HG03565 (cell line): ENCODE results near the gene PDF.
"Not testable (repeated sequence)": the region's sequence is repeated elsewhere in the genome, so short reads cannot be mapped to it uniquely, and the experiment has no call there.

ENCODE experiments used
- ATAC-seq: cut with Tn5 transposase; IDR thresholded peaks from one replicate; pipeline ENCODE4 v1.9.1; 2021; ENCODE audit warnings: mild to moderate bottlenecking, moderate library complexity; ENCODE audit not compliant: unreplicated experiment

The PDF gene

DNA sequence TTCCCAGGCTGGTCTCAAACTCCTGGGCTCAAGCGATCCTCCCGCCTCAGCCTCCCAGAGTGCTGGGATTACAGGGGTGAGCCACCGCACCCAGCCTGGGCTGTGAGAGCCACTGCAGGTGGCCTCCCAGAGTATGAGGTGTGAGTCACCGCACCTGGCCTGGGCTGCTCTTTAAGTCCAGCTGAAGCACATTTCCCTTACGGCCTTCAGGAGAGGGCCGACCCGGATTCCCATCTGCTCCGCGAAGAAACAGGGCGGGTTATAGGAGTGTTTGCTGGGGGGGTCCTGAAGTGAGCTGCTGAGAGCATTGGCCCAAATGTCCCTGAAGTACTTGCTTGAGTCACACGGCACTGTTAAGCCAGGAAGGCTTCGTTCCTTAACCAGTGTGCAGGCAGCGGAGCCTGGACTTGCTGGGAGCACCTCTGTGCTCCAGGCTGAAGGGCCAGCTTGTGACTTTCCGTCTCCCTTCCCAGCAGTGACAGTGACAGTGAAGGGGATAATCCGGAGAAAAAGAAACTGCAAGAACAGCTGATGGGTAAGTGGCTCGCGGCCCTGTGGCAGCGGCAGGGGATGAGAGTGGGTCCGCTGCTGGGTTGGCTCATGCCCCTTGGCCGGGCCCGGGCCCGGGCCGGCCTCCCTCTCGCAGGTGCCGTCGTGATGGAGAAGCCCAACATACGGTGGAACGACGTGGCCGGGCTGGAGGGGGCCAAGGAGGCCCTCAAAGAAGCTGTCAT is 12.0 kb downstream of the PDF start:
- ATAC-seq: no peak

DNA sequence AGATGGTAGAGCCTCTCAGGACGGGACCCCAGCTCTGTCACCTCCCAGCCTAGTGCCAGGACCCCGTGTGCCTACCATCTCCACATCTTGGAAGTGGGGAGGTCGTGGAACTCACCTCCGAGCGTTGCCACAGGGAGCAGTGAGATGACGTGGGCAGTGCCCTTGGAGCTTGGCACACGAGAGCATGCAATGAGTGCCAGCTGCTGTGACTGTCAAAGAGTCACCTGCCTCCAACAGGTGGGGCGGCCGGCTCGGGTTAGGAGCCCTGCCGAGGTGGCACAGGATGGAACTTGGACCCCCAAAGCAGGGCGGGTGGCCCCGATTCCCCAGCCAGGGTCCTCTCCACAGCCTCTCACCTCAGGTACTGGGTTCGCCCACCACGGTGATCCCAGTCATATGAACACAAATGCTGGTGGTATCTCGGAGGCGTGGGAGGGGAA is 13.8 kb downstream of the PDF start:
- ATAC-seq: no peak

DNA sequence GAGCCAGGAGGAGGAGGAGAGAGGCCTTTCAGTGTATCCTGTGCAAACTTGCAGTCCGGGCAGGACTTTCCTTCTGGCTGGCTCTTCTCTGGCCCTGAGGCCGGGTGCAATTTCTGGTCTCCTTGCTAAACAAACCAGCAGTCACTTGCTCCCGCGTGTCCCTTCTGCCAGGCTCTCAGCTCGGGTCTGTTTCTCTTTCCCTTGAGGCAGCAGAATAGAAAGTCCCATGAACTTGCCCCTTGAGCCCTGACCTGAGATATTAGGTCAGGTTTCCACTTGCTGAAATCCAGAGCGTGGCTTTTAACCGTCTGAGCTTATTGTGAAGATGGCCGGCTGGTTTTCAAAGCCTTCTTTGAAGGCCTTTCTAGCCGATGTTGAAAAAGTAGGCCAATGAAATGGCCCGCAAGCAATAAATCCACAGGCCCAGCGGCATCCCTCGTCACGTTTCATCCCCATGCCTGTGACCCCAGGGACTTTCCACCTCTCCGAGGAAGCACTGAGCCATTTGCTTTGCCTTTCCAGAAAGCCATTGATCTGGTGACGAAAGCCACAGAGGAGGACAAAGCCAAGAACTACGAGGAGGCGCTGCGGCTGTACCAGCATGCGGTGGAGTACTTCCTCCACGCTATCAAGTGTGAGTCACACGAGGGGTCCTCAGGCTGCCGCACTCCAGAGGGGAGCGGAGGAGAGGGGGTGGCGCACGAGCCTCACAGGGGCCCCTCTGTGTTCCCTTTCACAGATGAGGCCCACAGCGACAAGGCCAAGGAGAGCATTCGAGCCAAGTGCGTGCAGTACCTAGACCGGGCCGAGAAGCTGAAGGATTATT is 14.7 kb downstream of the PDF start:
- no peak for ATAC-seq

GRCh38 chr16:69314534-69314933 is 15.9 kb downstream of the PDF start:
- no peak for ATAC-seq

DNA sequence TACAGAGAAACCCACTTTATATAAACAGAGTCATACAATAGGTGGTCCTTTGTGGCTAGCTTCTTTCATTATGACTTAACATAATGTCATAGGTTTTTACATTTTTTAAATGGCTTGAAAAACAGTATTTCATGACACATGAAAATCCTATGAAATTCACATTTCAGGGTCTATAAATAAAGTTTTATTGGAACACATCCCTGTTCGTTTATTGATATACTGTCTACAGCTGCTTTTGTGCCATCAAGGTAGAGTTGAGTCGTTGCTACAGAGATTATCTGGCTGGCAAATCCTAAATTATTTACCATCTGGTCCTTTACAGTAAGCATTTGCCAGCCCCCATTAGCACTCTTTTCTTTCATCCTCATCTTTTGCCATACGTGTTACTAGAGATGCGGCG is 16.9 kb downstream of the PDF start:
- no peak for ATAC-seq

DNA sequence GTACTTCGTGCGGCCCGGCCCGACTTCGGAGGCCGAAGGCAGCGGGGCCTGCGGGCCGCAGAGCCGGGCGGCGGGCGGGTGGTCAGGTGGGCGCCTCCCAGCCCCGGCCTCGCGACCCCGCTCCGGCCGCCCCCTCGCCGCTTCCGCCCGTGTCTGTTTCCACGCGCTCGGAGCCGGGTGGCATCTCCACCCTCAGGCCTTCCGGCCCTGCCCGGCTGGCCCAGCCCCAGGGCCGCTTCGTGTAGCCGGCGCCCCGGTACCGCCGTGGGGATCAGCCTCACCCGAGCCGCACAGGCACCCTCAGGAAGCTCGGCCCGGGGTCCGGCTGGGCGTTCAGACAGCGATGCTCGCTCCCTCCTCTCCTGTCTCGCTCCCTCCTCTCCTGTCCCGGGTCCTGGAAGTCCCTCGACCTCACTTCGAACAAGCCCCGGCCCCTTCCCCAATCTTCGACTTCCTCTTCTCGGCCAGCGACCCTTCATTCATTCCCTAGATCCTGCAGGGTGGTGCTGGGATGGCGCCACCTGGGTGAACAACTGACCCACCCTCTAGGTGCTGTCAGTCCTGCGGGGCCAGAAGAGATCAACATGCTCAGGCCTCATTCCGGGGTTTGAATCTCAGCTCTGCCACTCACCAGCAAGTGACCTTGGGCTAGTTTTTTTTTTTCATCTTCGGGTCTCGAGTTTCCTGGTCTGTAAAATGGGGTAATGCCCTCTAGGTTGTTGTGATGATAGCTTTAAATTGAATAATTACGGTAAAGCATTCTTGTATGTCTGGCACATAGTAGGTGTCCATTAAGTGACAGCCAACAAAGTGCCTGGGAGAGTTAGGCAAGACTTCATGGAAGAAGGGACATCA is 18.6 kb downstream of the PDF start:
- peak; percentile 38 for ATAC-seq

DNA sequence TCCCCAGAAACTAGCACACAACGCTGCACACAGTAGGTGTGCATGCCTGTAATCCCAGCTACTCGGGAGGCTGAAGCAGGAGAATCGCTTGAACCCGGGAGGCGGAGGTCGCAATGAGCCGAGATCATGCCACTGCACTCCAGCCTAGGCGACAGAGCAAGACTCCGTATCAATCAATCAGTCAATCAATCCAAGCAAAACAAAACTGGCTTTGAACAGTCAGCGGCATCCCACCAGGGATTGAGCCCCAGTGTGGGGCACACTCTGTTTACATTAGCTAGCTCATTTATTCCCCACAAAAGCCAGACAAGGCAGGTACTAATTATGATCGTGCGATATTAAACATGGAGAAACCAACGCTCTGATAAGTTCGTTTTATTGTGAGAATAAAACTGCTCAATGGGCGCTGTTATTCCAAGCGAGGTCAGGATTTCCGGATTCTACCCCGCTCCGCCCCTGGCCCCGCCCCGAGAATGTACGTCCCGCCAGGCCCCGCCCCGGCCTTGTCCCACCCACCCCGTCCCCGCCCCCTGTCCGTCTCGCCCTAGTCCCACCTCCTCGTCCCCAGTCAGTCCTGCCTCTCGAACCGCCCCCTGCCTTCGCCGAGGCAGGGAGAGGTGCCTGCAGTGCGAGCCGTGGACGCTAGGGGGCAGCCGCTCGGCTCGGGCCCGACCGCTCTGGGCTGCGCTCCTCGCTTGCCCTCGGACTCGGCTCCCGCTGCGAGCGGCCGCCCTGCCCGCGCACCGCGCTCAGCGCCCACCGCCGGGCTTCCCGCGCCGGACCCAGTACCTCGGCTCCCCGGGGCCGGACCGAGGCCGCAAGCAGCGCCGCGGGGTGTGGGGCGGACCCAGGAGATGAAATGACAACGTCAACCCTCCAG is 19.5 kb downstream of the PDF start, which contains the start of gene VPS4A:
VPS4A (plus strand) TSS at position 698 of the 880 bp plus-strand sequence; CDS start at position 860, 162 bp downstream.
- peak; percentile 95 for ATAC-seq

DNA sequence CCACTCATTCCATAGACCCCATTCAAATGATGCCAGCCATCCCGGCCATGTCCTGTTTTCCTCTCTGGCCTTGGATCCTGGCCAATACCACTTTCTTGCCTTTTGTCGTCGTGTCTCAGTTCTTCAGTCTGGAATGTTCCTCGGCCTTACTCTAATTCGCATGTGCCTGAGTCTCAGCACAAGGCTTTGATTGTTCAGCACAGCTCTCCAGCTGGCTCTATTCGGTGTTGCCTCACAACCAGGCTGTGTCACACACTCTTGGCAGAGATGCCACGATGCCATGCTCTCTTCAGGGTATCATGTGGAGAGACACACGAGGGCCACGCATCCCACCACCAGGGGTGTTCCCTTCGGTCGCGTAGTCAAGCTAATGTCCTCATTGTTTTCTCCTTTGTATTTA is 21.1 kb downstream of the PDF start:
- no peak for ATAC-seq

DNA sequence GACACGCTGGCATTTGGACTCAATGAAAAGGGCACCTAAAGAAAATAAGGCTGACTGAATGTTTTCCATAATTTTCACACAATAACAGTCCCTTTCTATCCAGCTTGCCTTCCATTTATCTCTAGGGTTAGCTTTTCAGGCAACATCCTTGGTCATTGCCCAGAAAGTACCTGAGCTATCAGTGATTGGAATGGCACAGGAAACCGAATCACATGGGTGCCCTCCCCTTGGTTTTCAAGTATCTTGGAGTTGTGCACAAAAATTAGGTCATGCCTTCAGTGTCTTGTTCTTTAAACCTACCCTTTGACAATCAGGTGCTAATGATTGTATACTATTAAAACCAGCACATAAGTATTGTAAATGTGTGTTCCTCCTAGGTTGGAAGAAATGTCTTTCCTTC is 22.5 kb downstream of the PDF start:
- ATAC-seq: no peak

GRCh38 chr16:69307091-69307490 is 23.3 kb downstream of the PDF start:
- ATAC-seq: no peak

DNA sequence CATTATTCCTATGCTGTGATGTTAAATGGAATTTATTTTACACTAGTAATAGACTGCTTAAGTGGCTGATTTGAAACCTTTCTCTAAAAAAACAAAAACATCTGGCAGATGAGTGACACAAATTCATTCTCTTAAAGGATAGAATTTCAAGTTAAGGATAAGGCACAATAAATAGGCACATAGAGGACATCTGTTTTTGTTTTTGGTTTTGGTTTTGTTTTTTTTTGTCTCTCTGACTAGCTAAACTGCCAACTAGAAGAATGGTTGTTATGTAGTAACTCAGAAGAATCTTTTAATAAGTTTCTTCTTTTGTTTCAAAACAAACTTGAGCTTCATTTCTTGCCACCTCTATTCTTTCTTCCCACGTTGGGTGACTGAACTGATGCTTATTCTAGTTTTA is 24.4 kb downstream of the PDF start:
- ATAC-seq: no peak

DNA sequence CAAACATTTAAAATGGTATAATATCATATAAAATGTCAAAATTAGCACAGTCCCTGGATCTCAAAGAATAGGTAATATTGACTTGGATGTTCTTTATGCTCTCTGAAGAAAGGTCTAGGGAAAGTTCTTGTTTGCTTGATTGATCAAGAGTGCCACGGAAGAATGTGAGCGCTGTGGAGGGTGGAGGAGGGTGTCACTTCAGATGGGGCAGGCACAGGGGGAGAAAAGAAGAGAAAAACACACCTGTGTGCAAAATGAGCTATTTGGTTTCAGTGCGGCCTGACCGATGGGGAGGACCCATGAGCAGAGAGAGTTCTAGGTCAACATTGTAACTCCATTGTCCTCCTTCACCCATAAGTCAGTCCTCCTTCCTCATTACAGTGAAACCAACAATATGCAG is 28.1 kb downstream of the PDF start:
- ATAC-seq: no peak

DNA sequence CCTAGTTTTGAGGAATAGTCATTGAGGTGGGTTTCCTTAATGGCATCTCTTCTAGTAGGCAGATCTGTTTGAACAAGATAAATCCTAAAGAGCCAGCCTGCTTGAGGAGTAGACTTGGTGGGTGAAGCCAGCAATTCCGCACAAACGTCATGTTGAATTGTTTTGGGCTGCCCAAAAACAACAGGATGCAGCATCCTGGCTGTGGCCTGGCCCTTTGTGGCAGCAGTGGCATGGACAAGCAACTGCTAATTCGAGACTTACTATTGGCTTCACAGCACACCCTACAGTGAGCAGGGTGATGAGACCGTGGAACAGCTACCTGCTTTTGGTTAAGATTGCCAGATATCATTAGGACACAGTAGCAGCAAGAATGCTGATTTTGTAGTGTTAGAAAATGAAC is 28.5 kb downstream of the PDF start:
- no peak for ATAC-seq

GRCh38 chr16:69301187-69301586 is 29.2 kb downstream of the PDF start:
- no peak for ATAC-seq

- no peak for ATAC-seq
Observed at GRCh38 chr16:69298261-69298660, 32.1 kb downstream of the PDF start.

- not testable (repeated sequence) for ATAC-seq
Observed at GRCh38 chr16:69296771-69297170, 33.6 kb downstream of the PDF start.

GRCh38 chr16:69294051-69294450 is 36.3 kb downstream of the PDF start:
- no peak for ATAC-seq

DNA sequence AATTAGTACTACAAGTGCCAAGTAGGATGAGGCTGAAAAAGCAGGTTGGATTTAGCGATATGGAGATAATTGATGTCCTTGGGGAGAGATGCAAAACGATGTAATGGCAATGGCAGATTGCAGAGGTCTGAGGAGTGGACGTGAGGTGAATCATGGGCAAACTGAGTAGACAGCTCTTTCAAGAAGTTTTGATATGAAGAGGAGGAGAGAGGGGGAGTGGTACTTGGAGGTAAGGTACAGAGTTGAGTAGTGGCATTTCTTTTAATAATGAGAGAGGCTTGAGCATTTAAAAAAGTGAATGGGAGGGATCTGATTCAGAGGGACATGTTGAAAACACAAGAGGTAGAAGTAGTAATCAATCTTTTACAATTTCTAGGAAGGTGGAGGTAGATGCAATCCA is 37.0 kb downstream of the PDF start:
- ATAC-seq: no peak

GRCh38 chr16:69291657-69292056 is 38.7 kb downstream of the PDF start:
- not testable (repeated sequence) for ATAC-seq
